Trophoblast cell (in vitro differentiated cells and primary cell): ENCODE results near the gene ZSCAN29.
"Not testable (repeated sequence)": the region's sequence is repeated elsewhere in the genome, so short reads cannot be mapped to it uniquely, and the experiment has no call there.

Experiments used
- DNase-seq, 2 donors: peaks; one replicate each; pipeline ENCODE4 v3.0.0-alpha.2; 2016
- H2AFZ ChIP-seq: 2 replicates; pipeline ENCODE4 v1.6.1; 2013; ENCODE audit warnings: low read length, moderate library complexity, mild to moderate bottlenecking; ENCODE audit not compliant: insufficient read depth, poor library complexity
- H2AK5ac ChIP-seq: 2 replicates; pipeline ENCODE4 v1.6.1; 2013; ENCODE audit warnings: mild to moderate bottlenecking, low read length
- H2BK120ac ChIP-seq: 2 replicates; pipeline ENCODE4 v1.6.1; 2013; ENCODE audit warnings: low read length, mild to moderate bottlenecking, moderate library complexity; ENCODE audit not compliant: insufficient read depth, poor library complexity
- H2BK12ac ChIP-seq: 2 replicates; pipeline ENCODE4 v1.6.1; 2013; ENCODE audit warnings: mild to moderate bottlenecking, low read length, moderate library complexity
- H2BK5ac ChIP-seq: 2 replicates; pipeline ENCODE4 v1.6.1; 2013; ENCODE audit warnings: low read length, low read depth, moderate library complexity, mild to moderate bottlenecking; ENCODE audit not compliant: poor library complexity
- H3K14ac ChIP-seq: 2 replicates; pipeline ENCODE4 v1.6.1; 2013; ENCODE audit warnings: mild to moderate bottlenecking, low read length
- H3K18ac ChIP-seq: 2 replicates; pipeline ENCODE4 v1.6.1; 2013; ENCODE audit warnings: mild to moderate bottlenecking, low read length
- H3K23ac ChIP-seq: 2 replicates; pipeline ENCODE4 v1.6.1; 2013; ENCODE audit warnings: low read length
- H3K27ac ChIP-seq: 2 replicates; pipeline ENCODE4 v1.5.1; 2013; ENCODE audit warnings: low read depth, mild to moderate bottlenecking, inconsistent platforms, low read length, moderate library complexity
- H3K27me3 ChIP-seq: 2 replicates; pipeline ENCODE4 v1.6.1; 2013; ENCODE audit warnings: inconsistent platforms, mild to moderate bottlenecking, low read length, moderate library complexity; ENCODE audit not compliant: insufficient read depth
- H3K36me3 ChIP-seq, 2 experiments: 1 replicate in 1 of 2; 2 replicates in 1 of 2; pipeline ENCODE4 v1.6.1; 2013; ENCODE audit warnings: low read length in 2 of 2, mild to moderate bottlenecking in 2 of 2, moderate library complexity in 1 of 2; ENCODE audit not compliant: insufficient read depth in 2 of 2, control insufficient read depth in 1 of 2
- H3K4ac ChIP-seq: 2 replicates; pipeline ENCODE4 v1.6.1; 2013; ENCODE audit warnings: low read depth, mild to moderate bottlenecking, low read length, moderate library complexity
- H3K4me1 ChIP-seq, 2 experiments: 1 replicate in 1 of 2; 2 replicates in 1 of 2; pipeline ENCODE4 v1.6.1; 2013; ENCODE audit warnings: low read length in 2 of 2, mild to moderate bottlenecking in 2 of 2, moderate library complexity in 1 of 2; ENCODE audit not compliant: insufficient read depth in 2 of 2, control insufficient read depth in 1 of 2
- H3K4me2 ChIP-seq: 2 replicates; pipeline ENCODE4 v1.6.1; 2013; ENCODE audit warnings: inconsistent platforms, mild to moderate bottlenecking, low read length, moderate library complexity
- H3K4me3 ChIP-seq: 2 replicates; pipeline ENCODE4 v1.5.1; 2013; ENCODE audit warnings: mild to moderate bottlenecking, low read depth, low read length, inconsistent platforms
- H3K79me1 ChIP-seq: one replicate; pipeline ENCODE4 v1.6.1; 2013; ENCODE audit warnings: low read length
- H3K79me2 ChIP-seq: 2 replicates; pipeline ENCODE4 v1.6.1; 2013; ENCODE audit warnings: low read length, mild to moderate bottlenecking; ENCODE audit not compliant: control insufficient read depth, insufficient read depth, poor library complexity
- H3K9ac ChIP-seq: 2 replicates; pipeline ENCODE4 v1.6.1; 2013; ENCODE audit warnings: mild to moderate bottlenecking, low read length
- H3K9me3 ChIP-seq: 2 replicates; pipeline ENCODE4 v1.6.1; 2013; ENCODE audit warnings: low read depth, mild to moderate bottlenecking, control low read depth, inconsistent platforms, low read length; ENCODE audit not compliant: insufficient read depth
- H4K12ac ChIP-seq: 2 replicates; pipeline ENCODE4 v1.6.1; 2013; ENCODE audit warnings: low read depth, mild to moderate bottlenecking, low read length, moderate library complexity
- H4K8ac ChIP-seq: 2 replicates; pipeline ENCODE4 v1.6.1; 2013; ENCODE audit warnings: low read depth, mild to moderate bottlenecking, low read length, moderate library complexity
- H4K91ac ChIP-seq: one replicate; pipeline ENCODE4 v1.6.1; 2013; ENCODE audit warnings: low read depth, mild to moderate bottlenecking, low read length, moderate library complexity
- WGBS: extraction: QIAGEN DNeasy Blood & Tissue Kit; methylation state at CpG from one replicate; pipeline ENCODE4 v1.1.7; 2013; ENCODE audit warnings: missing lambda C conversion rate; ENCODE audit not compliant: insufficient read length, insufficient coverage; ENCODE audit errors: extremely low coverage; 5-methylcytosine and 5-hydroxymethylcytosine counted together

The ZSCAN29 gene

GRCh38 chr15:43404130-43404529 lies 33.3 kb upstream of the ZSCAN29 start:
- Histone ChIP-seq H3K4me2 (no peak overlapping the region), H2BK5ac (no peak overlapping the region), H4K12ac (no peak overlapping the region), H3K4me1 (peaks cover 0 to 5% of the 10 kb centered on the region in 2 experiments), H3K23ac (no peak overlapping the region), H2BK120ac (no peak overlapping the region), H3K27ac (no peak overlapping the region), H3K79me2 (no peaks in the 10 kb centered on the region), H4K8ac (no peak overlapping the region), H3K14ac (no peak overlapping the region), H4K91ac (no peak overlapping the region), H3K9ac (no peak overlapping the region), H3K36me3 (peaks cover 21 to 46% of the 10 kb centered on the region in 2 experiments), H3K4me3 (no peak overlapping the region), H3K79me1 (no peaks in the 10 kb centered on the region), H3K4ac (no peak overlapping the region), H2BK12ac (no peak overlapping the region), H2AFZ (no peak overlapping the region), H2AK5ac (no peak overlapping the region), H3K27me3 (no peaks in the 10 kb centered on the region), H3K18ac (no peak overlapping the region), H3K9me3 (no peaks in the 10 kb centered on the region)
- DNase-seq: peak; percentile 49 to 79
- no CpG with 5 or more reads among the region's 5 CpGs for WGBS

- H2BK12ac ChIP-seq: no peak overlapping the region
- H4K8ac ChIP-seq: no peak overlapping the region
- WGBS: no CpG with 5 or more reads among the region's 8 CpGs
- H4K91ac ChIP-seq: no peak overlapping the region
- no peaks in the 10 kb centered on the region for H3K79me2 ChIP-seq
- H3K27me3 ChIP-seq: no peaks in the 10 kb centered on the region
- no peak overlapping the region for H3K4me3 ChIP-seq
- no peak overlapping the region for H2AFZ ChIP-seq
- no peak overlapping the region for H3K9ac ChIP-seq
- H3K79me1 ChIP-seq: no peaks in the 10 kb centered on the region
- H3K36me3 ChIP-seq: peaks cover 20 to 43% of the 10 kb centered on the region in 2 experiments
- no peak overlapping the region for H3K14ac ChIP-seq
- no peak overlapping the region for H2AK5ac ChIP-seq
- peak; percentile 84 to 93 for DNase-seq
- peaks cover 0 to 5% of the 10 kb centered on the region in 2 experiments for H3K4me1 ChIP-seq
- H3K23ac ChIP-seq: no peak overlapping the region
- no peaks in the 10 kb centered on the region for H3K9me3 ChIP-seq
- H4K12ac ChIP-seq: no peak overlapping the region
- no peak overlapping the region for H3K4ac ChIP-seq
- no peak overlapping the region for H3K4me2 ChIP-seq
- H3K27ac ChIP-seq: no peak overlapping the region
- H2BK120ac ChIP-seq: no peak overlapping the region
- H3K18ac ChIP-seq: no peak overlapping the region
- no peak overlapping the region for H2BK5ac ChIP-seq
Measured at GRCh38 chr15:43403616-43404015, 32.8 kb upstream of the ZSCAN29 start.

GRCh38 chr15:43402255-43402654 lies 31.4 kb upstream of the ZSCAN29 start:
- no peaks in the 10 kb centered on the region for H3K9me3 ChIP-seq
- H3K18ac ChIP-seq: no peak overlapping the region
- H3K4me1 ChIP-seq: peaks cover 0 to 3% of the 10 kb centered on the region in 2 experiments
- no peak overlapping the region for H3K27ac ChIP-seq
- H4K12ac ChIP-seq: no peak overlapping the region
- no peak overlapping the region for H2BK5ac ChIP-seq
- no peak overlapping the region for H3K4me3 ChIP-seq
- H3K23ac ChIP-seq: no peak overlapping the region
- H3K9ac ChIP-seq: no peak overlapping the region
- no peak overlapping the region for H4K91ac ChIP-seq
- H3K79me2 ChIP-seq: no peaks in the 10 kb centered on the region
- no CpG with 5 or more reads among the region's 3 CpGs for WGBS
- H3K14ac ChIP-seq: no peak overlapping the region
- H3K4me2 ChIP-seq: no peak overlapping the region
- H3K79me1 ChIP-seq: no peaks in the 10 kb centered on the region
- H2BK12ac ChIP-seq: no peak overlapping the region
- no peaks in the 10 kb centered on the region for H3K27me3 ChIP-seq
- DNase-seq: no peak
- H2AFZ ChIP-seq: no peak overlapping the region
- H4K8ac ChIP-seq: no peak overlapping the region
- H2AK5ac ChIP-seq: no peak overlapping the region
- H2BK120ac ChIP-seq: no peak overlapping the region
- H3K4ac ChIP-seq: no peak overlapping the region
- H3K36me3 ChIP-seq: peaks cover 17 to 33% of the 10 kb centered on the region in 2 experiments

- not testable (repeated sequence) for H3K14ac ChIP-seq, H3K9me3 ChIP-seq, H3K79me2 ChIP-seq, H4K91ac ChIP-seq, H2BK12ac ChIP-seq, H2AK5ac ChIP-seq, H4K12ac ChIP-seq, H3K23ac ChIP-seq, H3K4me2 ChIP-seq, H3K9ac ChIP-seq, H3K18ac ChIP-seq, H3K79me1 ChIP-seq, H4K8ac ChIP-seq, H3K4me3 ChIP-seq, H2BK5ac ChIP-seq, H3K27ac ChIP-seq, H2AFZ ChIP-seq, H3K4ac ChIP-seq, H2BK120ac ChIP-seq, H3K4me1 ChIP-seq, DNase-seq, H3K27me3 ChIP-seq
- peaks cover 7 to 17% of the 10 kb centered on the region in 2 experiments for H3K36me3 ChIP-seq
- WGBS: no CpG with 5 or more reads among the region's 6 CpGs
Measured at GRCh38 chr15:43393592-43393991, 22.7 kb upstream of the ZSCAN29 start.
